GM12874 (cell line): ENCODE measurements around the gene UBQLN1.

Source experiments
- TF ChIP-seq, protein P1 (sequence below): IDR thresholded peaks from 2 replicates; pipeline ENCODE4 v1.5.1; 2011; ENCODE audit warnings: low read depth, mild to moderate bottlenecking, control low read depth, low read length, moderate library complexity; ENCODE audit not compliant: insufficient read depth

The UBQLN1 gene

DNA sequence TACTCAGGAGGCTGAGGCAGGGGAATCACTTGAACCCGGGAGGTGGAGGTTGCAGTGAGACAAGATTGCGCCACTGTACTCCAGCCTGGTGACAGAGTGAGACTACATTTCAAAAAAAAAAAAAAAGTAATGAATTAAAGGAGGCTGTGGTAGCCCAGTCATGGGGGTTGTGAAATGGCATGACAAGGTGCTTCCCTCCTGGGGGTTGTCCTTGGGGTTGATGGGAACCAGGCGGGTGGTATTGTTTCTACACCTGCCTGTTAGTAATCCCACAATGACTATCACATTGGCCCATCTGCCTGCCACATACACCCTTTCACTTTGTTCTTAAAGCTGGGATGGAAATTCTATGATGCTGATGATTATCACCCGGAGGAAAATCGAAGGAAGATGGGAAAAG, 79.2 kb downstream of the UBQLN1 start:
- TF ChIP-seq, protein P1, sequence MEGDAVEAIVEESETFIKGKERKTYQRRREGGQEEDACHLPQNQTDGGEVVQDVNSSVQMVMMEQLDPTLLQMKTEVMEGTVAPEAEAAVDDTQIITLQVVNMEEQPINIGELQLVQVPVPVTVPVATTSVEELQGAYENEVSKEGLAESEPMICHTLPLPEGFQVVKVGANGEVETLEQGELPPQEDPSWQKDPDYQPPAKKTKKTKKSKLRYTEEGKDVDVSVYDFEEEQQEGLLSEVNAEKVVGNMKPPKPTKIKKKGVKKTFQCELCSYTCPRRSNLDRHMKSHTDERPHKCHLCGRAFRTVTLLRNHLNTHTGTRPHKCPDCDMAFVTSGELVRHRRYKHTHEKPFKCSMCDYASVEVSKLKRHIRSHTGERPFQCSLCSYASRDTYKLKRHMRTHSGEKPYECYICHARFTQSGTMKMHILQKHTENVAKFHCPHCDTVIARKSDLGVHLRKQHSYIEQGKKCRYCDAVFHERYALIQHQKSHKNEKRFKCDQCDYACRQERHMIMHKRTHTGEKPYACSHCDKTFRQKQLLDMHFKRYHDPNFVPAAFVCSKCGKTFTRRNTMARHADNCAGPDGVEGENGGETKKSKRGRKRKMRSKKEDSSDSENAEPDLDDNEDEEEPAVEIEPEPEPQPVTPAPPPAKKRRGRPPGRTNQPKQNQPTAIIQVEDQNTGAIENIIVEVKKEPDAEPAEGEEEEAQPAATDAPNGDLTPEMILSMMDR: no peak

DNA sequence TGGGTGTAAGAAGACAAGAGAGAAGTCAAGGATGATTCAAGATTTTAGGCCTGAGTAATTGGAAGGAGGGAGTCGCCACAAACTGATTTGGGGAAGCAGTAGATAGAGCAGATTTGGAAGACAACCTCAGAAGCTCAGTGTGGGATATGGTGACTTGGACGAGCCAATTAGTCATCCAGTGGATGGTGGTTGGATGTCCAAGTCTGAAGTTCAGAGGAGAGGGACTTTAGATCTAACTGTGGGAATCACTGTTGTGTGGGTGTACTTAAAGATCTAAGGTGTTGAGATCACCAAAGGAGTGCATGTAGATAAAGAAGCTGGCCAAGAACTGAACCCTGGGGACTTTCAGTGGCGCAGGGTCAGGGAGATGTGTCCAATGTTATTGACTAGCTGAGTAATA, 82.6 kb downstream of the UBQLN1 start:
- TF ChIP-seq, protein P1: no peak

DNA sequence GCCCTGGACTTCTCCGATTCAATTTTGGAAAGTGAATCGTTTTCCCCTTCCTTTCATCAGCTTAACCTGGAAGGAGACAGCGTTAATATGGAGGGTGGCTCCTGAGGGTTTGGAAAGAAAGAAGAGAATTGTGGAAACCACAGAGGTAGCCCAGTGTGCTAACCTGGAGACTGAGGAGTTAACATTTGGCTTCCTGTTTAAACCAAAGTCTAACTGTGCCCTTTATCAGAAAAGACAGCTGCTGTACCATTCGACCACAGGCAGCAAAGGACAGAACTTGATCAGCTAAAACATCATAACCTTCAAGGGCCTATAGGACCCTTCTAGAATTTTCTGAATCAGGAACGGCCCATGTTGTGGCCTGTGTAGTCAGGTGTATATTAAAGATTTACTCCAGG, 84.1 kb downstream of the UBQLN1 start:
- TF ChIP-seq, protein P1: no peak

DNA sequence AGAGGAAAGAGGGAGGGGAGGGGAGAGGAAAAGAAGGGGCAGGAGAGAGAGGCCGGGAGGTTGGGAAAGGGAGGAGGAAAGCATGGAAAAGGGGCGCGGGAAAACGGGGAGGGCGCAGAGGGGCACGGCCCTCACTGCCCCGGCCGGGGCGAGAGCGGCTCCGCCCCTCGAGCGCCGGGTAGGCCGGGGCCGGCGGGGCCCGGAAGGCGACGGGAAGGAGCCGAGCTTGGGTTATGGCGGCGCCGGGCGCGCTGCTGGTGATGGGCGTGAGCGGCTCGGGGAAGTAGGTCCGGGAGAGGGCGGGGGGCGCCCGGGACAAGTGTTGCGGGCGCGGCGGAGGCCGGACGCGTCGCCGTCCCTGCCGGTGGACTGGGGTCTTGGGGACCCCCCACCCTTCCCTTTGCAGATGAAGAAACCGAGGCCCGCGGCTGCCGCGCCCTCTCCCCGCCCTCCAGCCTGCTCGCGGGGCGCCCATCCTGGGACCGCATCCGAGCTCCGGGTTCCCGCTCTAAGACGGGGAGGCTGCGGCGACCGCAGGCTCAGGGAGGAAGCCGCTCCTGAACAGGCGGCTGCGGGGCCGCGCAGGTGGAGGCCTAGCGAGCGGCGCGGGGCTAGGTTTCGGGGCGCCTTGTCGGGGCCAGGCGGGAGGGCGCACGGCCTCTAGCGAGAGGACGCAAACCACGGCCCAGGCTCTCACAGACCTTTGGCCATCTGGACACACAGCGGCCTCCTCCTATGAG, 84.6 kb downstream of the UBQLN1 start, which contains the start of gene IDNK:
IDNK (plus strand) TSS at position 205 of the 740 bp plus-strand sequence; CDS start at position 234, 29 bp downstream.
- TF ChIP-seq, protein P1: no peak

DNA sequence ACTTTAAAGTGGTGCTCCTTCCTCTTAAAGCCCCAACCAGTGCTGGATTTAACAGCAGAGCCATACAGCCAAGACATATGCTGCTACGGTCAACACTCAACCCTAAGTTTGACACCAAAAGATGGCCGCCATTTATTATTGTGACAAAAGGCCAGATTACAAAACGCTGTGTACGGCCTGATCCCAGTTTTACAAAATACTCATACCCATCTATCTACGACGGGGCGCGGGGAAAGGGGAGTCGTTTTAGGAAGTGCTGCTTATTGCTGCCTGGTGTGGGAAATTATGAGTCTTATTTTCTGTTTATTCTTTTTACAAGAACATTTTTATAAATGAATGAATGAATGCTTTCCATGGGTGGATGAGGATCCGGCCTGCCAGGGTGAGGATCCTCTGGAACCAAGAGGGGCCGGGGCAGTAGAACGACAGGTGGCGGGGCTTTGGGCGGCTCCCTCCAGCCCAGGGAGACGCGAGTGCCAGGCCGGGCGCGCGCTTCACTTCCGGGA, 85.3 kb downstream of the UBQLN1 start:
- TF ChIP-seq, protein P1: no peak

DNA sequence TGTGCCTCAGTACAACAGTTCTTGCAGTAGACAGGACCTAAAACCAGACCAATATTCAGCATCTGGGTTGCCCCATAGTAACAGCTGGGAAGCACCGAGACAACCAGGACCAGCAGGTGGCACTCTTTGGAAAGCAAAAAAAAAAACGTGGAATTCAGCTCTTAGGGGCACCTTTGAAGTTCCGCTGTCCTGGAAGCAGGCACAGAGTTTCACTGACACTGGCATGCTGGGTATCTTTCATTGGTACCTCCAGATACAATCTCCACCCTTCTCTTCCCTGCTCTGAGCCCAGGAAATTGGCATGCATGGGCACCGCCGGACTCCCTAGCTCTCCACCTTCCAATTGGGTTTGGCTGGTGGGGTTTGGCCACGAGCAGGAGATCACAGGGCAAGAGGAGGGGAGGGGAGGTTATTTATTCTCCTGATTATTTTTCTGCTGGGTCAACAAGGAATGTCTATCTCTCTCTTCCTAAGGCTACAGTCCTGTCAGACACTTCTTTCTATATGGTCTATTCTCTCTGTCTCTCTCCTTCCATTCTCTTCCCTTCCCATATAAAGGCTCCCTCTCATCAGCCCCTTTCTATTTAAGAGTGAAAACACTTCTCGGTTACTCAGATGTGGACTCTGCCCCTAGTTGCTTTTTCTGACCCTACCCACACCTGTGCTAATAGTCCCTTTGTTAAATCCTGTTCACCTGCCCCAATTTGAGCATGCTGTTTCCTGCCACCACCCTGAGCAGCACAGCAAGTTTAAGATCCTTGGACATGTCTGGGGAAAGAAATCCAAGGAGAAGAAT, 86.7 kb downstream of the UBQLN1 start:
- TF ChIP-seq, protein P1: peak; percentile 70

DNA sequence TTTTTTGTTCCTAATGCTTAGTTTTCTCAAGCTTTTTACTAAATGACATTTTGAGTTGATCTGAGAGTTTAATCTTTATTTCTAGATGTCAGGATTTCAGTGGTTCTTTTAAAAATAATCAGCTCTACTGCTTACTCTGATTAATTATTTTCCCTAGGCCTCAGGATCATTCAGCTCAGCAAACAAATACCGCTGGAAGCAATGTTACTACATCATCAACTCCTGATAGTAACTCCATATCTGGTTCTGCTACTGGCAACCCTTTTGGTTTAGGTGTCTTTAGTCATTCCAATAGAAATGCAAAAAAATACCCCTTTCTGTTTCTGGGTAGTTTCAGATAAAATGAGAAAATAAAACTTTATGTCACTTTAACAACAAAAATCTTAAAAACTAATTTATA, 90.5 kb downstream of the UBQLN1 start:
- TF ChIP-seq, protein P1: no peak
